CD14-positive monocyte (primary cell): Measurements from ENCODE around the gene CYB5R4. TPM values are rescaled to one million over a fixed set of nuclear protein-coding genes. Genes with fewer than 3 reads are reported as not detected.
A peak's percentile ranks its signal among the peaks of the same experiment; 100 is the strongest.

Experiments used
- DNase-seq, 3 donors: peaks; one replicate each; pipeline ENCODE4 v3.0.0-alpha.2; 2011 to 2022
- H2AFZ ChIP-seq: 2 replicates; pipeline ENCODE4 v1.6.0; 2012; ENCODE audit warnings: mild to moderate bottlenecking, low read depth, low read length, inconsistent platforms; ENCODE audit not compliant: insufficient read depth, poor library complexity, severe bottlenecking
- H3K27ac ChIP-seq, 2 donors: 1 replicate in 1 of 2; 2 replicates in 1 of 2; pipeline ENCODE4 v1.5.1; 2012 to 2013; ENCODE audit warnings: low read length in 2 of 2, control low read depth in 1 of 2, inconsistent platforms in 1 of 2, low read depth in 1 of 2, mild to moderate bottlenecking in 1 of 2
- H3K27me3 ChIP-seq, 2 donors: one replicate each; pipeline versions ENCODE4 v1.6.0 to v1.6.1; 2011 to 2013; ENCODE audit warnings: low read length in 2 of 2; ENCODE audit not compliant: control insufficient read depth in 2 of 2, insufficient read depth in 2 of 2
- H3K36me3 ChIP-seq, 2 donors: replicated peaks in 1 of 2; 1 replicate in 1 of 2; 2 replicates in 1 of 2; pipeline versions ENCODE4 v1.5.1 to v1.6.1; 2012 to 2013; ENCODE audit warnings: low read length in 2 of 2, control low read depth in 1 of 2, inconsistent platforms in 1 of 2, mild to moderate bottlenecking in 1 of 2; ENCODE audit not compliant: insufficient read depth in 2 of 2, control insufficient read depth in 1 of 2
- H3K4me1 ChIP-seq, 2 donors: 1 replicate in 1 of 2; 2 replicates in 1 of 2; pipeline versions ENCODE4 v1.5.1 to v1.6.1; 2012 to 2013; ENCODE audit warnings: low read length in 2 of 2, control low read depth in 1 of 2, inconsistent platforms in 1 of 2, mild to moderate bottlenecking in 1 of 2, moderate library complexity in 1 of 2; ENCODE audit not compliant: insufficient read depth in 2 of 2, control insufficient read depth in 1 of 2
- H3K4me2 ChIP-seq: replicated peaks from 2 replicates; pipeline ENCODE3; 2012; ENCODE audit warnings: low read length, moderate library complexity, mild to moderate bottlenecking; ENCODE audit not compliant: poor library complexity, severe bottlenecking; ENCODE audit errors: extremely low read depth
- H3K4me3 ChIP-seq, 3 experiments: fragments of 200-600 bp in 1 of 3; sonication (generic) in 1 of 3; replicated peaks in 1 of 3; 1 replicate in 2 of 3; 2 replicates in 1 of 3; pipeline ENCODE4 v1.5.1; 2011 to 2013; ENCODE audit warnings: low read length in 3 of 3, mild to moderate bottlenecking in 3 of 3, control low read depth in 2 of 3, low read depth in 2 of 3, inconsistent platforms in 1 of 3, moderate library complexity in 1 of 3
- H3K79me2 ChIP-seq: 2 replicates; pipeline ENCODE4 v1.6.0; 2012; ENCODE audit warnings: mild to moderate bottlenecking, control low read depth, inconsistent platforms, low read length, moderate library complexity; ENCODE audit not compliant: insufficient read depth
- H3K9ac ChIP-seq: 2 replicates; pipeline ENCODE4 v1.6.0; 2017; ENCODE audit warnings: low read length, mild to moderate bottlenecking; ENCODE audit not compliant: insufficient read depth, poor library complexity, severe bottlenecking
- H3K9me3 ChIP-seq, 2 donors: replicated peaks in 1 of 2; 1 replicate in 1 of 2; 2 replicates in 1 of 2; pipeline versions ENCODE4 v1.5.1 to v1.6.1; 2012 to 2013; ENCODE audit warnings: low read length in 2 of 2, control low read depth in 1 of 2; ENCODE audit not compliant: control insufficient read depth in 1 of 2, insufficient read depth in 1 of 2
- H4K20me1 ChIP-seq: 2 replicates; pipeline ENCODE4 v1.6.0; 2012; ENCODE audit warnings: mild to moderate bottlenecking, low read length, control low read depth, moderate library complexity; ENCODE audit not compliant: insufficient read depth
- H3K27ac Mint-ChIP-seq, 7 donors: one replicate each; pipeline ENCODE4 v1.8.0; 2020; ENCODE audit warnings: mild to moderate bottlenecking in 7 of 7, mixed read lengths in 7 of 7, moderate library complexity in 6 of 7, inconsistent platforms in 2 of 7
- H3K27me3 Mint-ChIP-seq, 3 donors: one replicate each; pipeline ENCODE4 v1.8.0; 2021 to 2022; ENCODE audit warnings: low read depth in 3 of 3, mild to moderate bottlenecking in 3 of 3, mixed read lengths in 3 of 3, moderate library complexity in 3 of 3, inconsistent platforms in 1 of 3
- H3K36me3 Mint-ChIP-seq, 2 donors: one replicate each; pipeline ENCODE4 v1.8.0; 2020; ENCODE audit warnings: mixed read lengths in 2 of 2, inconsistent platforms in 1 of 2, mild to moderate bottlenecking in 1 of 2
- H3K4me1 Mint-ChIP-seq: one replicate; pipeline ENCODE4 v1.8.0; 2020; ENCODE audit warnings: mild to moderate bottlenecking, mixed read lengths
- H3K4me3 Mint-ChIP-seq, 2 donors: one replicate each; pipeline ENCODE4 v1.8.0; 2020; ENCODE audit warnings: mild to moderate bottlenecking in 2 of 2, mixed read lengths in 2 of 2, moderate library complexity in 1 of 2
- H3K9me3 Mint-ChIP-seq, 7 donors: one replicate each; pipeline ENCODE4 v1.8.0; 2020 to 2022; ENCODE audit warnings: mixed read lengths in 7 of 7, mild to moderate bottlenecking in 6 of 7, moderate library complexity in 6 of 7, inconsistent platforms in 2 of 7
- CTCF ChIP-seq: fragments of 200-600 bp; IDR thresholded peaks from one replicate; pipeline ENCODE4 v1.8.0; 2022; ENCODE audit warnings: antibody characterized with exemption, mild to moderate bottlenecking
- WGBS: methylation state at CpG from one replicate; pipeline ENCODE4 v1.1.5; 2013; ENCODE audit warnings: missing lambda C conversion rate; ENCODE audit not compliant: insufficient coverage; 5-methylcytosine and 5-hydroxymethylcytosine counted together
- intact Hi-C, 2 donors: fragments of 100-400 bp; cut with micrococcal nuclease; formaldehyde crosslinking; loops; one replicate each; pipeline versions ENCODE4 v1.15.0 to v1.15.1; 2023
- polyA plus RNA-seq, 3 donors: library from polyadenylated mRNA; depleted of rRNA in 1 of 3; unstranded in 2 of 3; stranded (reverse) in 1 of 3; fragments of 300-500 nt in 2 of 3; fragments of >200 nt in 1 of 3; fragmentation: Illumina TruSeq in 2 of 3; gene quantifications; 1 replicate in 2 of 3; 2 replicates in 1 of 3; pipeline ENCODE4 v1.2.3, GENCODE V29; 2012 to 2021

Gene CYB5R4
- polyA plus RNA-seq, 3 donors: 30.5 to 120 (median 116) TPM

- peak overlapping the region in 1 of 7 donors; percentile 31 for H3K27ac Mint-ChIP-seq
- H3K9me3 Mint-ChIP-seq: no peaks in the 10 kb centered on the region
- Histone ChIP-seq H3K9me3 (no peaks in the 10 kb centered on the region), H4K20me1 (peaks cover 100% of the 10 kb centered on the region), H3K27me3 (no peaks in the 10 kb centered on the region), H3K9ac (no peak overlapping the region), H2AFZ (no peak overlapping the region), H3K4me2 (no peak overlapping the region), H3K79me2 (peaks cover 97% of the 10 kb centered on the region), H3K4me1 (no peaks in the 10 kb centered on the region), H3K36me3 (peaks cover 2 to 29% of the 10 kb centered on the region in 2 donors), H3K4me3 (no peak overlapping the region), H3K27ac (no peak overlapping the region)
- H3K27me3 Mint-ChIP-seq: no peaks in the 10 kb centered on the region
- H3K4me3 Mint-ChIP-seq: no peak overlapping the region
- intact Hi-C loops: loop anchor here (5.0 to 10.0 kb wide), 2 partner anchors 339 to 342 kb away; partner anchors contain the start of gene CEP162 (in 1 of the 2)
- no peak for DNase-seq
- peaks cover 14 to 16% of the 10 kb centered on the region in 2 donors for H3K36me3 Mint-ChIP-seq
- H3K4me1 Mint-ChIP-seq: peaks cover 8% of the 10 kb centered on the region
- no peak for TF ChIP-seq CTCF
- no CpG with 5 or more reads among the region's 2 CpGs for WGBS
These were observed 23.8 kb downstream of the CYB5R4 start for GRCh38 chr6:83883240-83883639.

GRCh38 chr6:83884523-83884922, 25.0 kb downstream of the CYB5R4 start:
- H3K27me3 Mint-ChIP-seq: no peaks in the 10 kb centered on the region
- peaks cover 100% of the 10 kb centered on the region for H4K20me1 ChIP-seq
- no peaks in the 10 kb centered on the region for H3K27me3 ChIP-seq
- H3K36me3 Mint-ChIP-seq: peaks cover 11 to 13% of the 10 kb centered on the region in 2 donors
- H3K4me3 Mint-ChIP-seq: no peak overlapping the region
- H3K4me2 ChIP-seq: no peak overlapping the region
- no peaks in the 10 kb centered on the region for H3K9me3 ChIP-seq
- no peaks in the 10 kb centered on the region for H3K4me1 ChIP-seq
- peaks cover 97% of the 10 kb centered on the region for H3K79me2 ChIP-seq
- no peak overlapping the region for H3K27ac Mint-ChIP-seq
- H3K27ac ChIP-seq: no peak overlapping the region
- intact Hi-C loops: loop anchor here (5.0 to 10.0 kb wide), 2 partner anchors 338 to 340 kb away; partner anchors contain the start of gene CEP162 (in 1 of the 2)
- H3K9me3 Mint-ChIP-seq: no peaks in the 10 kb centered on the region
- peak in 2 of 3 donors; percentile 25 to 52 for DNase-seq
- H3K9ac ChIP-seq: no peak overlapping the region
- peaks cover 4% of the 10 kb centered on the region for H3K4me1 Mint-ChIP-seq
- TF ChIP-seq CTCF: peak; percentile 75
- H2AFZ ChIP-seq: no peak overlapping the region
- WGBS: no CpG with 5 or more reads among the region's 4 CpGs
- H3K4me3 ChIP-seq: no peak overlapping the region
- H3K36me3 ChIP-seq: peaks cover 2 to 22% of the 10 kb centered on the region in 2 donors
